Body of pancreas (tissue), 4 donors: ENCODE results near the gene AUTS2.

Experiments
- CTCF ChIP-seq, 7 experiments: fragments of 450-650 bp in 4 of 7; fragments of 200-600 bp in 3 of 7; sonication (generic) in 3 of 7; IDR thresholded peaks; one replicate each; pipeline ENCODE4 v1.5.1; 2016 to 2019; ENCODE audit warnings: antibody characterized with exemption in 7 of 7
- POLR2A ChIP-seq, 3 donors: fragments of 450-650 bp; IDR thresholded peaks; one replicate each; pipeline ENCODE4 v1.6.1; 2016; ENCODE audit warnings: antibody characterized with exemption in 3 of 3, mild to moderate bottlenecking in 2 of 3

- no peak for TF ChIP-seq CTCF (IDR thresholded peaks at IDR 0.05)
- TF ChIP-seq POLR2A (IDR thresholded peaks at IDR 0.05), result no peak
These were observed 101.7 kb downstream of the AUTS2 start for GRCh38 chr7:69699931-69700330.
